ENCODE results near the gene MCAT. TPM values are rescaled to one million over a fixed set of nuclear protein-coding genes. Genes with fewer than 3 reads are reported as not detected.

MCAT gene
- polyA plus RNA-seq, 1 of the 3 experiments (the other 2 are of a cell fraction), result 12.0 TPM

GRCh38 chr22:43088984-43089717, 54.0 kb downstream of the MCAT start, which contains the start of gene TTLL1:
TSS of gene TTLL1 (minus strand) at chr22:43089391. CDS start at chr22:43075586, 13,805 bp downstream.
- no peaks in the 10 kb centered on the region for H3F3A ChIP-seq (replicated peaks; ENCODE audit: insufficient read depth)
- peak within 1 kb of the TSS; percentile 54; the same call in 1 of the 2 replicates for H3K9ac ChIP-seq
- no peaks in the 10 kb centered on the region for H3K9me2 ChIP-seq
- H3K4me3 ChIP-seq (ENCODE audit: low read depth in 2 of 2, low read length in 1 of 2), result peak within 1 kb of the TSS; percentile 63 to 66
- peaks cover 0 to 2% of the 10 kb centered on the region in 2 experiments; a peak in 1 of 4 replicates for H3K4me1 ChIP-seq (ENCODE audit: control insufficient read depth in 1 of 2, insufficient read depth in 2 of 2, low read depth in 1 of 2, low read length in 1 of 2)
- WGBS (ENCODE audit: low lambda C conversion rate), result 38% methylated on average over 11 of the region's 64 CpGs
- CTCF ChIA-PET, result no interaction called here
- H3K27ac ChIP-seq (ENCODE audit: low read depth in 2 of 2, low read length in 1 of 2), result peak within 1 kb of the TSS; percentile 35 to 58; a peak in 3 of 4 replicates
- no peaks in the 10 kb centered on the region for H3K9me3 ChIP-seq
- H3K79me2 ChIP-seq (ENCODE audit: insufficient read depth), result no peaks in the 10 kb centered on the region
- H2AFZ ChIP-seq (ENCODE audit: low read depth), result peak within 1 kb of the TSS; percentile 76; the same call in 1 of the 2 replicates
- no peaks in the 10 kb centered on the region for H3K27me3 ChIP-seq (ENCODE audit: insufficient read depth)
- peak within 1 kb of the TSS; percentile 79 for H3K4me2 ChIP-seq
- POLR2A ChIA-PET, result no interaction called here
- H3K36me3 ChIP-seq (replicated peaks in 1 of 2; ENCODE audit: control insufficient read depth in 1 of 2, insufficient read depth in 2 of 2, low read length in 1 of 2), result no peaks in the 10 kb centered on the region
- no peaks in the 10 kb centered on the region for H4K20me1 ChIP-seq (ENCODE audit: insufficient read depth)
- peak; percentile 89 for DNase-seq
- peak; percentile 89 for TF ChIP-seq GABPA (IDR thresholded peaks at IDR 0.05; ENCODE audit: low read depth)
- no peak for TF ChIP-seq FOXM1 (IDR thresholded peaks at IDR 0.05; ENCODE audit: low read depth)
- no peak for TF ChIP-seq USF2 (IDR thresholded peaks at IDR 0.05; ENCODE audit: borderline replicate concordance, low read depth, low read length)
- TF ChIP-seq CHD2 (IDR thresholded peaks at IDR 0.05; ENCODE audit: low read length, partially characterized antibody), result peak; percentile 57
- peak; percentile 32; the same call in 1 of the 2 replicates for TF ChIP-seq USF1 (IDR thresholded peaks at IDR 0.05; ENCODE audit: borderline replicate concordance, low read depth)
- peak; percentile 45; the same call in 1 of the 2 replicates for TF ChIP-seq MXI1 (IDR thresholded peaks at IDR 0.05; ENCODE audit: low read depth, low read length)
- TF ChIP-seq RCOR1 (IDR thresholded peaks at IDR 0.05; ENCODE audit: low read length), result no peak
- TF ChIP-seq FOXJ3 (CRISPR knock-in tag; IDR thresholded peaks at IDR 0.05), result no peak
- 0 out of 2 replicates have a peak, but pooled peaks have one; percentile 34 for TF ChIP-seq SIN3A (IDR thresholded peaks at IDR 0.05; ENCODE audit: borderline replicate concordance, low read depth, low read length)
- TF ChIP-seq YY1 (IDR thresholded peaks at IDR 0.05; ENCODE audit: low read depth), result no peak
- TF ChIP-seq REST (IDR thresholded peaks at IDR 0.05; ENCODE audit: low read depth, low read length), result no peak
- TF ChIP-seq NFIC (IDR thresholded peaks at IDR 0.05; ENCODE audit: borderline replicate concordance), result no peak
- TF ChIP-seq MEF2A (IDR thresholded peaks at IDR 0.05; ENCODE audit: borderline replicate concordance, low read depth), result no peak
- no peak for TF ChIP-seq MAX (IDR thresholded peaks at IDR 0.05; ENCODE audit: low read depth)
- no peak for TF ChIP-seq RFX5 (IDR thresholded peaks at IDR 0.05; ENCODE audit: low read length)
- no peak for TF ChIP-seq EP300 (IDR thresholded peaks at IDR 0.05; ENCODE audit: borderline replicate concordance in 1 of 2, low read depth in 1 of 2, low read length in 1 of 2)
- no peak for TF ChIP-seq ELF1 (IDR thresholded peaks at IDR 0.05)
- no peak for TF ChIP-seq GATA2 (CRISPR knock-in tag; IDR thresholded peaks at IDR 0.05)
- no peak for TF ChIP-seq IRF3 (IDR thresholded peaks at IDR 0.05; ENCODE audit: low read depth, low read length)
- peak; percentile 38; the same call in 1 of the 2 replicates for TF ChIP-seq TAF1 (IDR thresholded peaks at IDR 0.05; ENCODE audit: borderline replicate concordance, low read depth, low read length)
- TF ChIP-seq SMC3 (IDR thresholded peaks at IDR 0.05; ENCODE audit: low read depth, low read length), result no peak
- no peak for TF ChIP-seq CTCF (IDR thresholded peaks at IDR 0.05)
- no peak for TF ChIP-seq EZH2phosphoT487 (IDR thresholded peaks at IDR 0.05; ENCODE audit: borderline replicate concordance, low read depth)

Measured in SK-N-SH (cell line).